ENCODE data around the gene COL6A1. TPM values are rescaled to one million over a fixed set of nuclear protein-coding genes. Genes with fewer than 3 reads are reported as not detected.
A peak's percentile ranks its signal among the peaks of the same experiment; 100 is the strongest.

Gene COL6A1
- total and polyA plus RNA-seq, 2 experiments from 2014 or later: 296 to 592 TPM

- Histone ChIP-seq H3K9me2 (replicated peaks; ENCODE audit: insufficient read depth) (no peaks in the 10 kb centered on the region), H4K20me1 (ENCODE audit: insufficient read depth, poor library complexity, severe bottlenecking) (no peaks in the 10 kb centered on the region), H3K79me2 (no peaks in the 10 kb centered on the region), H2AFZ (no peak overlapping the region), H3K4me3 (no peak overlapping the region), H3K4me2 (no peak overlapping the region), H3K4me1 (ENCODE audit: insufficient read depth) (peaks cover 41% of the 10 kb centered on the region), H3K9me3 (ENCODE audit: low read depth) (no peaks in the 10 kb centered on the region), H3K36me3 (replicated peaks; ENCODE audit: insufficient read depth, low read depth) (no peaks in the 10 kb centered on the region), H3K27ac (no peak overlapping the region), H3K27me3 (no peaks in the 10 kb centered on the region)
- TF ChIP-seq CTCF (IDR thresholded peaks at IDR 0.05; ENCODE audit: poor library complexity): no peak
- TF ChIP-seq EZH2phosphoT487 (IDR thresholded peaks at IDR 0.05; ENCODE audit: low read depth, severe bottlenecking, unreplicated experiment): no peak
- TF ChIP-seq EZH2 (IDR thresholded peaks at IDR 0.05; ENCODE audit: borderline replicate concordance): no peak
- DNase-seq (ENCODE audit: low spot score): no peak
- WGBS (ENCODE audit: low lambda C conversion rate, missing lambda C conversion rate): 92% methylated on average over 6 of the region's 6 CpGs
These were observed 50.5 kb downstream of the COL6A1 start for GRCh38 chr21:46032100-46032499.

- Histone ChIP-seq H3K4me2 (peak overlapping the region; percentile 0), H3K27me3 (no peaks in the 10 kb centered on the region), H3K4me1 (ENCODE audit: insufficient read depth) (peaks cover 26% of the 10 kb centered on the region), H3K79me2 (no peaks in the 10 kb centered on the region), H3K36me3 (replicated peaks; ENCODE audit: insufficient read depth, low read depth) (no peaks in the 10 kb centered on the region), H2AFZ (no peak overlapping the region), H4K20me1 (ENCODE audit: insufficient read depth, poor library complexity, severe bottlenecking) (no peaks in the 10 kb centered on the region), H3K4me3 (no peak overlapping the region), H3K9me3 (ENCODE audit: low read depth) (no peaks in the 10 kb centered on the region), H3K27ac (peak overlapping the region; percentile 66), H3K9me2 (replicated peaks; ENCODE audit: insufficient read depth) (no peaks in the 10 kb centered on the region)
- peak; percentile 54 for DNase-seq (ENCODE audit: low spot score)
- TF ChIP-seq CTCF (IDR thresholded peaks at IDR 0.05; ENCODE audit: poor library complexity) (no peak), EZH2 (IDR thresholded peaks at IDR 0.05; ENCODE audit: borderline replicate concordance) (no peak), EZH2phosphoT487 (IDR thresholded peaks at IDR 0.05; ENCODE audit: low read depth, severe bottlenecking, unreplicated experiment) (no peak)
- WGBS (ENCODE audit: low lambda C conversion rate, missing lambda C conversion rate): 54% methylated on average over 33 of the region's 64 CpGs
These were observed 52.1 kb downstream of the COL6A1 start for GRCh38 chr21:46033410-46034400.

GRCh38 chr21:46035809-46036695, 54.5 kb downstream of the COL6A1 start:
- Histone ChIP-seq H3K79me2 (no peaks in the 10 kb centered on the region), H3K9me3 (ENCODE audit: low read depth) (no peaks in the 10 kb centered on the region), H2AFZ (no peak overlapping the region), H3K27ac (peak overlapping the region; percentile 78), H3K4me2 (no peak overlapping the region), H4K20me1 (ENCODE audit: insufficient read depth, poor library complexity, severe bottlenecking) (no peaks in the 10 kb centered on the region), H3K4me1 (ENCODE audit: insufficient read depth) (peaks cover 16% of the 10 kb centered on the region), H3K4me3 (no peak overlapping the region), H3K36me3 (replicated peaks; ENCODE audit: insufficient read depth, low read depth) (no peaks in the 10 kb centered on the region), H3K9me2 (replicated peaks; ENCODE audit: insufficient read depth) (no peaks in the 10 kb centered on the region), H3K27me3 (no peaks in the 10 kb centered on the region)
- WGBS (ENCODE audit: low lambda C conversion rate, missing lambda C conversion rate): 73% methylated on average over 44 of the region's 45 CpGs
- TF ChIP-seq EZH2phosphoT487 (IDR thresholded peaks at IDR 0.05; ENCODE audit: low read depth, severe bottlenecking, unreplicated experiment) (no peak), CTCF (IDR thresholded peaks at IDR 0.05; ENCODE audit: poor library complexity) (no peak), EZH2 (IDR thresholded peaks at IDR 0.05; ENCODE audit: borderline replicate concordance) (no peak)
- DNase-seq (ENCODE audit: low spot score): peak; percentile 53

Data from hepatocyte (in vitro differentiated cells).